HL-60/S4 (cell line): ENCODE data around the gene ARRDC3.

Source experiments
- in situ Hi-C: fragments of 300-500 bp; cut with MboI; formaldehyde crosslinking; loops from 2 replicates; pipeline ENCODE4 v1.14.3; 2022; ENCODE audit warnings: low sequenced_read_pairs

The ARRDC3 gene

GRCh38 chr5:91383027-91383955 is at the start of gene ARRDC3:
Gene ARRDC3 (minus strand): TSS chr5:91383317. CDS start chr5:91383092, 225 bp downstream.
- in situ Hi-C loops: loop anchor here (10.0 kb wide), 1 partner anchor 278 kb away; no protein-coding TSS in a partner anchor

GRCh38 chr5:91430949-91431348 is 47.8 kb upstream of the ARRDC3 start:
- in situ Hi-C loops: no loop called here

- in situ Hi-C loops: no loop called here
These were observed 41.7 kb upstream of the ARRDC3 start for GRCh38 chr5:91424638-91425436.

GRCh38 chr5:91423871-91424270 is 40.8 kb upstream of the ARRDC3 start:
- in situ Hi-C loops: no loop called here

- in situ Hi-C loops: no loop called here
These were observed 37.8 kb upstream of the ARRDC3 start for GRCh38 chr5:91420879-91421278.

- in situ Hi-C loops: no loop called here
These were observed 36.7 kb upstream of the ARRDC3 start for GRCh38 chr5:91419571-91420537.

GRCh38 chr5:91419136-91419535 is 36.0 kb upstream of the ARRDC3 start:
- in situ Hi-C loops: no loop called here

- in situ Hi-C loops: no loop called here
These were observed 35.0 kb upstream of the ARRDC3 start for GRCh38 chr5:91418158-91418557.

GRCh38 chr5:91417219-91417618 is 34.1 kb upstream of the ARRDC3 start:
- in situ Hi-C loops: no loop called here

- in situ Hi-C loops: no loop called here
These were observed 33.4 kb upstream of the ARRDC3 start for GRCh38 chr5:91416491-91416890.

GRCh38 chr5:91409304-91409703 is 26.2 kb upstream of the ARRDC3 start:
- in situ Hi-C loops: no loop called here

- in situ Hi-C loops: no loop called here
These were observed 25.6 kb upstream of the ARRDC3 start for GRCh38 chr5:91408710-91409109.

- in situ Hi-C loops: no loop called here
These were observed 24.1 kb upstream of the ARRDC3 start for GRCh38 chr5:91407204-91407603.

GRCh38 chr5:91403438-91403837 is 20.3 kb upstream of the ARRDC3 start:
- in situ Hi-C loops: no loop called here

- in situ Hi-C loops: no loop called here
These were observed 18.1 kb upstream of the ARRDC3 start for GRCh38 chr5:91401175-91401574.

GRCh38 chr5:91397791-91398190 is 14.7 kb upstream of the ARRDC3 start:
- in situ Hi-C loops: no loop called here

GRCh38 chr5:91390268-91390667 is 7.2 kb upstream of the ARRDC3 start:
- in situ Hi-C loops: no loop called here

GRCh38 chr5:91389555-91389954 is 6.4 kb upstream of the ARRDC3 start:
- in situ Hi-C loops: loop anchor here (10.0 kb wide), 1 partner anchor 285 kb away; no protein-coding TSS in a partner anchor

- in situ Hi-C loops: loop anchor here (10.0 kb wide), 1 partner anchor 284 kb away; no protein-coding TSS in a partner anchor
These were observed 5.2 kb upstream of the ARRDC3 start for GRCh38 chr5:91388362-91388761.

GRCh38 chr5:91386120-91386519 is 3.0 kb upstream of the ARRDC3 start:
- in situ Hi-C loops: loop anchor here (10.0 kb wide), 1 partner anchor 281 kb away; no protein-coding TSS in a partner anchor
